Esophagus muscularis mucosa (tissue), 4 donors: ENCODE measurements around the gene NECTIN4. TPM values are rescaled to one million over a fixed set of nuclear protein-coding genes. Genes with fewer than 3 reads are reported as not detected.

Experiments used
- DNase-seq: peaks from one replicate; pipeline ENCODE4 v3.0.0-alpha.2; 2017; ENCODE audit errors: extremely low spot score
- H3K27ac ChIP-seq, 4 donors: fragments of 200-600 bp; sonication (generic); replicated peaks in 1 of 4; 1 replicate in 3 of 4; 2 replicates in 1 of 4; pipeline ENCODE4 v1.5.1; 2016 to 2019; ENCODE audit warnings: mild to moderate bottlenecking in 1 of 4
- H3K27me3 ChIP-seq, 4 donors: fragments of 200-600 bp; sonication (generic); one replicate each; pipeline versions ENCODE4 v1.5.1 to v1.6.0; 2016 to 2019
- H3K36me3 ChIP-seq, 4 donors: fragments of 200-600 bp; sonication (generic); one replicate each; pipeline ENCODE4 v1.5.1; 2016 to 2019
- H3K4me1 ChIP-seq, 4 donors: fragments of 200-600 bp; sonication (generic); one replicate each; pipeline ENCODE4 v1.5.1; 2016 to 2019
- H3K4me3 ChIP-seq, 4 donors: fragments of 200-600 bp; sonication (generic); 1 replicate in 2 of 4; 2 replicates in 2 of 4; pipeline ENCODE4 v1.5.1; 2016 to 2019; ENCODE audit warnings: mild to moderate bottlenecking in 4 of 4, moderate library complexity in 1 of 4
- H3K9me3 ChIP-seq, 4 donors: fragments of 200-600 bp; sonication (generic); 1 replicate in 3 of 4; 2 replicates in 1 of 4; pipeline ENCODE4 v1.5.1; 2016 to 2019
- CTCF ChIP-seq, 3 experiments: fragments of 200-600 bp in 2 of 3; fragments of 450-650 bp in 1 of 3; sonication (generic) in 2 of 3; IDR thresholded peaks; one replicate each; pipeline ENCODE4 v1.5.1; 2017 to 2019; ENCODE audit warnings: antibody characterized with exemption in 3 of 3, mild to moderate bottlenecking in 2 of 3, moderate library complexity in 1 of 3
- EP300 ChIP-seq: sonication (generic); formaldehyde crosslinking; IDR thresholded peaks from one replicate; pipeline ENCODE4 v1.6.1; 2017; ENCODE audit warnings: antibody characterized with exemption
- POLR2A ChIP-seq: fragments of 450-650 bp; IDR thresholded peaks from one replicate; pipeline ENCODE4 v1.6.1; 2017; ENCODE audit warnings: antibody characterized with exemption, moderate library complexity, mild to moderate bottlenecking, low read depth
- POLR2AphosphoS5 ChIP-seq, 2 donors: sonication (generic); formaldehyde crosslinking; IDR thresholded peaks; one replicate each; pipeline ENCODE4 v1.6.1; 2017; ENCODE audit warnings: antibody characterized with exemption in 2 of 2
- WGBS: methylation state at CpG from one replicate; pipeline ENCODE4 v1.1.5; 2018; 5-methylcytosine and 5-hydroxymethylcytosine counted together
- intact Hi-C: fragments of 100-400 bp; cut with DNase I; formaldehyde crosslinking; loops from one replicate; pipeline ENCODE4 v1.15.1; 2023
- total RNA-seq, 4 donors: library from RNA; depleted of rRNA; stranded (reverse); fragments of >200 nt; gene quantifications; one replicate each; pipeline versions ENCODE4 v1.1.0 to v1.2.1, GENCODE V29; 2016

NECTIN4 gene
- total RNA-seq, 4 donors from 2014 or later: not detected

- TF ChIP-seq POLR2A (no peak), POLR2AphosphoS5 (IDR thresholded peaks at IDR 0.05) (no peak), CTCF (IDR thresholded peaks at IDR 0.05) (no peak), EP300 (no peak)
- Histone ChIP-seq H3K27me3 (no peaks in the 10 kb centered on the region), H3K9me3 (no peaks in the 10 kb centered on the region), H3K4me3 (no peak overlapping the region), H3K4me1 (peaks cover 25 to 43% (median 34%) of the 10 kb centered on the region in 4 donors), H3K27ac (no peak overlapping the region), H3K36me3 (peaks cover 3 to 23% (median 6%) of the 10 kb centered on the region in 4 donors)
- WGBS: 88% methylated on average over 2 of the region's 2 CpGs
- intact Hi-C loops: loop anchor here (10.0 kb wide), 1 partner anchor 277 kb away; no protein-coding TSS in a partner anchor
- no peak for DNase-seq
These were observed 22.2 kb upstream of the NECTIN4 start for GRCh38 chr1:161111527-161111926.

- Histone ChIP-seq H3K4me1 (peaks cover 21 to 39% (median 31%) of the 10 kb centered on the region in 4 donors), H3K27ac (no peak overlapping the region), H3K36me3 (peaks cover 3 to 23% (median 6%) of the 10 kb centered on the region in 4 donors), H3K27me3 (no peaks in the 10 kb centered on the region), H3K9me3 (no peaks in the 10 kb centered on the region), H3K4me3 (no peak overlapping the region)
- 93% methylated on average over 3 of the region's 3 CpGs for WGBS
- TF ChIP-seq POLR2AphosphoS5 (IDR thresholded peaks at IDR 0.05): no peak
- no peak for TF ChIP-seq EP300
- no peak for TF ChIP-seq POLR2A
- TF ChIP-seq CTCF (IDR thresholded peaks at IDR 0.05): no peak
- intact Hi-C loops: loop anchor here (10.0 kb wide), 1 partner anchor 276 kb away; no protein-coding TSS in a partner anchor
- no peak for DNase-seq
These were observed 21.8 kb upstream of the NECTIN4 start for GRCh38 chr1:161111117-161111516.

GRCh38 chr1:161106431-161106830 lies 17.1 kb upstream of the NECTIN4 start:
- Histone ChIP-seq H3K27ac (no peak overlapping the region), H3K9me3 (no peaks in the 10 kb centered on the region), H3K4me1 (peaks cover 0 to 4% (median under 1%) of the 10 kb centered on the region in 4 donors), H3K4me3 (no peak overlapping the region), H3K36me3 (peaks cover 13 to 24% (median 19%) of the 10 kb centered on the region in 4 donors), H3K27me3 (no peaks in the 10 kb centered on the region)
- no peak for TF ChIP-seq POLR2A
- no peak for TF ChIP-seq CTCF (IDR thresholded peaks at IDR 0.05)
- no peak for TF ChIP-seq POLR2AphosphoS5 (IDR thresholded peaks at IDR 0.05)
- TF ChIP-seq EP300: no peak
- 100% methylated on average over 1 of the region's 1 CpG for WGBS
- DNase-seq: no peak
- intact Hi-C loops: no loop called here

- Histone ChIP-seq H3K4me1 (peaks cover 18 to 29% (median 24%) of the 10 kb centered on the region in 4 donors), H3K27me3 (peaks cover 0 to 3% (median 0%) of the 10 kb centered on the region in 4 donors), H3K36me3 (peaks cover 11 to 37% (median 22%) of the 10 kb centered on the region in 4 donors), H3K4me3 (no peak overlapping the region), H3K27ac (no peak overlapping the region), H3K9me3 (no peaks in the 10 kb centered on the region)
- DNase-seq: no peak
- 48% methylated on average over 2 of the region's 2 CpGs for WGBS
- TF ChIP-seq EP300 (no peak), POLR2AphosphoS5 (IDR thresholded peaks at IDR 0.05) (no peak), CTCF (IDR thresholded peaks at IDR 0.05) (no peak)
- intact Hi-C loops: no loop called here
These were observed 11.2 kb upstream of the NECTIN4 start for GRCh38 chr1:161100556-161100955.
